VCaP (cell line): Measurements from ENCODE around the gene FMN1.

Source experiments
- H3K27ac ChIP-seq: fragments of 450-650 bp; 2 replicates; pipeline ENCODE4 v1.5.1; 2017
- CTCF ChIP-seq: fragments of 450-650 bp; conservative IDR thresholded peaks from 2 replicates; pipeline ENCODE4 v1.5.1; 2017; ENCODE audit warnings: mild to moderate bottlenecking, moderate library complexity

The FMN1 gene

GRCh38 chr15:33089878-33090757 is 104.4 kb downstream of the FMN1 start:
- no peak for TF ChIP-seq CTCF
- peak overlapping the region; percentile 27; the same call in 1 of the 2 replicates for H3K27ac ChIP-seq

DNA sequence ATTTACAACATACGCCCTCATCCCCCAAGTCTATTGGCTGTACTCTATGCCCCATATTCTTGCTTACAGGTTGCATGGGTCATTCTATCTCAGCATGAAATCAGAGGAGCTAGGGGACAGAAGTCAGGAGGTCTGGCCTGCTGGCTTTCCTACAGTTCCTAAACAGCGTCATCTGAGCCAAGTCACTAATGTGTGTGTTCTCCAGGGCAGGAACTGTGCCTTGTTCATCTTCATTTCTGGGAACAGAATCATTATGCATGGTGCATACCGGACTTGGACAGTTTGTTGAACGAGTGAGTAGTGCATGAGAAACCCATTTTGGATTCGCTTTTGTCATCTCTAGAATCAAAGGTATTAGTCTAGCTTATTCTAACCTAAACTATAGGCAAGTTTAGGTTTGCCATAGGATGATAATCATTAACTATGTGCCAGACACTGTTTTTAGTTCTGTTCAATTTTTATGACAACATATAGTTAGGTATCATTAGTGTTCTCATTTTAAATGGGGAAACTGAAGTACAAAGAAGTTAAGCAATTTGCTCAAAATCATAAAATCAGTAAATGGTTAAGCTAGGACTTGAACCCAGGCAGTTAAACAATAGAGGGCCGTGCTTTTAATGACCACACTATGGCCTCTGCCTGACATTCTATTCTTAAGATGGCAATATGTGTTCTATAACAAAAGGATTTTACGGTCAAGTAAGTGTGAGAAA is 105.2 kb downstream of the FMN1 start:
- TF ChIP-seq CTCF: no peak
- H3K27ac ChIP-seq: no peak overlapping the region

- TF ChIP-seq CTCF: peak; percentile 84
- no peak overlapping the region for H3K27ac ChIP-seq
These were observed 107.9 kb downstream of the FMN1 start for GRCh38 chr15:33086500-33087121.

GRCh38 chr15:33084661-33085060 is 109.9 kb downstream of the FMN1 start:
- H3K27ac ChIP-seq: no peak overlapping the region
- no peak for TF ChIP-seq CTCF

GRCh38 chr15:33083232-33084081 is 111.1 kb downstream of the FMN1 start:
- H3K27ac ChIP-seq: no peak overlapping the region
- TF ChIP-seq CTCF: no peak

- TF ChIP-seq CTCF: no peak
These were observed 114.5 kb downstream of the FMN1 start for GRCh38 chr15:33080006-33080405.

More at GRCh38 chr15:33080006-33080405, 114.5 kb downstream of the FMN1 start:
- no peak overlapping the region for H3K27ac ChIP-seq
